ENCODE measurements around the gene PAK2.

GRCh38 chr3:196700801-196701200 lies 38.9 kb upstream of the PAK2 start:
- TF ChIP-seq GABPA (IDR thresholded peaks at IDR 0.05; ENCODE audit: low read depth) (no peak), CTCF (IDR thresholded peaks at IDR 0.05) (no peak), EP300 (IDR thresholded peaks at IDR 0.05; ENCODE audit: borderline replicate concordance in 1 of 2, low read depth in 1 of 2, low read length in 1 of 2) (no peak), JUND (IDR thresholded peaks at IDR 0.05) (no peak), POLR2AphosphoS5 (IDR thresholded peaks at IDR 0.05; ENCODE audit: low read depth, low read length) (no peak), SIN3A (IDR thresholded peaks at IDR 0.05; ENCODE audit: borderline replicate concordance, low read depth, low read length) (no peak), EZH2phosphoT487 (IDR thresholded peaks at IDR 0.05; ENCODE audit: borderline replicate concordance, low read depth) (no peak), RCOR1 (IDR thresholded peaks at IDR 0.05; ENCODE audit: low read length) (no peak), SMC3 (IDR thresholded peaks at IDR 0.05; ENCODE audit: low read depth, low read length) (no peak), TEAD4 (IDR thresholded peaks at IDR 0.05; ENCODE audit: borderline replicate concordance, insufficient read depth) (no peak), REST (IDR thresholded peaks at IDR 0.05; ENCODE audit: low read depth, low read length) (no peak), CHD2 (IDR thresholded peaks at IDR 0.05; ENCODE audit: low read length, partially characterized antibody) (no peak), USF2 (IDR thresholded peaks at IDR 0.05; ENCODE audit: borderline replicate concordance, low read depth, low read length) (no peak), TAF1 (IDR thresholded peaks at IDR 0.05; ENCODE audit: borderline replicate concordance, low read depth, low read length) (no peak)
